ENCODE results near the gene MRPS10.
"Not testable (repeated sequence)": the region's sequence is repeated elsewhere in the genome, so short reads cannot be mapped to it uniquely, and the experiment has no call there.

Gene MRPS10

DNA sequence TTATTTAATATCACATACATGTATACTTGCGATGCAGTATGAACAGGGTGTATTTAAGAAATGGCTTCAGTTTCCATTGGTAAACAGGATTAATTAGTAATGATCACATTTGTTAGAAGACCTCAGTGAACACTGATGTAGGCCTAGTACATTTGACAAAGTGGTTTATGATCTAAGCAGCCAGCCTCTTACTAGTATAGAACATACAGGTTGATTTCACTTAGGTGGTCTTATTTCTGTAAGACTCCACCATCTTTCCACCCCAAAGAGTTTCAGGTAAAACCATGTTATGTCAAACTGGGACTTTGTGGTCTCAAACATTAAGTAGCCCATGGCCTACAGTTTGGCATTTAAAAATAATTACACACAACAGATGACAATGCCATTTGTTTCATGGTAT, 20.2 kb upstream of the MRPS10 start:
- no peak for DNase-seq (ENCODE audit: low spot score)

DNA sequence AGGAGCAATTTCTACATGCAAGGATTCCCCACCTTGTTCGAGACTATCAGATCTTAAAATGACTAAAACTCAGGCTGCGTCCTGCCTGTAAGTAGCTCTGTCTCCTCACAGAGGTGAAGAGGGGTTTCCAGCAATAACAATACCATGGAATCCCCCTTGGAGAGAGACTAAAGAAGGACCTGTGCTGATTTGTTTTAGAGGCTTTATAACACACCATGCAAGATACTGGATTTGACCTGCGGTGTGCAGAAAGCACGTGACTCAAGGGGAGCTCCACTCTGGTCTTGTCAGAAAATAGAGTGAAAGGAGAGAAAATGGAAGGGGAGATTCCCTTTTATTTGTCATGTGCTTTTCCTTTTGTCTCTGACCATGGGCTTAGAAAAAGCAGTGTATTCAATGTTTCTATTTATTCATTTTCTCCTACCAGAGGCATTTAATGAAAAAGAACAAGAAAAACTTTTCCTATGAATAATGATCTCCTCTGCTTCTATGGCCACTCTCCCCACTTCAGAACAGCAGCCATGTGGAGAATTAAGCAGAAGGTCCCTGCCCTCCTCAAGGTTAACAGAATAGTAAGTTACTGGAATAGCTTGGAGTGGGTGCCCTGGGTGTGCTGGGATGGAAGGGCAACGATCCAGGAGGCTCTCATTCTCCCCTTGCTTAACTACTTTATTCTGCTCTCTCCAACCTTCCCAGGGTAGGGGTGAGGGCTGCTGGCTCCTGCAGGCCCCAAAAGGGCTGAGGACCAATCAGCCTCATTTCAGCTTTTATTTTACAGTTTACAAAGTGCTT, 19.2 kb upstream of the MRPS10 start:
- no peak for DNase-seq (ENCODE audit: low spot score)

DNA sequence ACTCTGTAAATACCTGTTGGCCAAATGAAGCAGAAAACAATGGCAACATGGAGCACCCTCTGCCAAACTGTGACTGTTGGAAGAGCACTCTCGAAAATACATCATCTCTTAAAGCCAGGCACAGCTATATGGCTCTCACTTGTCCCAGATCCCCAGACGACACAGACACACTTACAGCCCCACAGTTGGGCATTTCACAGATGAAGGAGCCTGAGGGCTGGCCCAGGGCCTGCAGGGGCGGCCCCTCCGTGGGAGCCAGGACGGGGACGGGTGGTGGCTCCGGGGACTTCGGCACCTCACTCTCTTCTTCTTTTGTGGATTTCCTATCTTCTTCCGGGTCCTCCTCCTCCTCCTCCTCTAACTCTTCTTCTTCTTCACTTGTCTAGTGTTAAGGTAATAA, 18.4 kb upstream of the MRPS10 start:
- DNase-seq (ENCODE audit: low spot score) = no peak

DNA sequence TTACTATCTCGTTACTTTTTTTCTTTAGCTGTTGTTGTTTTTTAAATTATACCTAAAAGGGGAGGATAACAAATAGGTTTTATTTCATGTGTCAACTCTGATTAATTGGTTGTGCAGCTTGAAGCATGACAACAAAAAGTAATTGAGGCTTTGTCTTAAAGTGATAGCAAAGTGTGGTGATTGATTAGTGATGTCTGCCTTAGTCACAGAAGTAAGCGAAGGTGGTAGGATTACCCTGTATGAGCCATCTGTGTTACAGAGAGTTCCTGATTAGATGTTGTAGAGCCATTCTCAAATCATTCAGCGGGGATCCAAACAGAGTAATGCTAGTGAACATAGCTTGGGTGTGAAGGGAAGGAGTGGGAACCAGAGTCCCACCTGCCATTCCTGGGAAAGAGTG, 14.4 kb upstream of the MRPS10 start:
- DNase-seq (ENCODE audit: low spot score) = no peak

DNA sequence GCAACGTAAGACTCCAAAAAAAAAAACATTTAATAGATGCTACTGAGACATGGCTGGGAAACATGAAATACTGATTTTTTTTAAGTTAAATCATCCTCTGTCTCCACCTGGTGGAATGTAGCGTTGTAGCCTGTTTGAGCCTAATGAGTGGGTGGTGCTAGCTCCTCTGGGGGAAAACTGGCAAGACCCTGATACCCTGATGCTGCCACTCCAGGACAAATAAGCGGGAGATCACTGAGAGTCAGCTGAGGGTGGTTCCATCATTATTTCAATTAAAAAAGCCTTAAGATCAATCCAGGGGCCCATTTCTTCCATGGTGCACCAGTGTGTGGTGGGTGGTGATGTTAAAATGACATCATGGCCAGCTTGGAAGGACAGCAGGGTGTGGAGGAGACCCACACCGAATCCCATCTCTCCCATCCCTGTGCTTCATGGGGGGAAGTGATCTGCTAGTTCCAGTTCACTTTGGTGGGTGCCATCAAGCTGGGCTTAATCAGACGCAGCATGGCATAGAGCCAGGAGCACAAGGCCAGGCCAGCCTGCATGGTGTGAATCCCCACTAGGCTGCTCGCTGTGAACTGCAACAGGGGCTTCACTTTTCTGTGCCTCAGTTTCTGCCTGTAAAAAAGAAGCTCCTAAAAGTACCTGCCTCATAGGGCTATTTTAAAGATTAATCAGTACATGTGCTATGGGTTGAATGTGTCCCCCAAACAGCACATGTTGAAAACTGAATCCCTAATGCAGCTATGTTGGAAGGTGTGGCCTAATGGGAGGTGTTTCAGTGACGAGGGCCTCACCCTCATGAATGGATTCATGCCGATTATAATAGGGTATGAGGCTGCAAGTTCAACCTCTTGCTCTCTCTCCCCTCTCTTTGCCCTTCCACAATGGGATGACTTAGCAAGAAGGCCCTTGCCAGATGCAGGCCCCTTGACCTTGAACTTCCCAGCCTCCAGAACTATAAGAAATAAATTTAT, 13.0 kb upstream of the MRPS10 start:
- DNase-seq (ENCODE audit: low spot score) = no peak

DNA sequence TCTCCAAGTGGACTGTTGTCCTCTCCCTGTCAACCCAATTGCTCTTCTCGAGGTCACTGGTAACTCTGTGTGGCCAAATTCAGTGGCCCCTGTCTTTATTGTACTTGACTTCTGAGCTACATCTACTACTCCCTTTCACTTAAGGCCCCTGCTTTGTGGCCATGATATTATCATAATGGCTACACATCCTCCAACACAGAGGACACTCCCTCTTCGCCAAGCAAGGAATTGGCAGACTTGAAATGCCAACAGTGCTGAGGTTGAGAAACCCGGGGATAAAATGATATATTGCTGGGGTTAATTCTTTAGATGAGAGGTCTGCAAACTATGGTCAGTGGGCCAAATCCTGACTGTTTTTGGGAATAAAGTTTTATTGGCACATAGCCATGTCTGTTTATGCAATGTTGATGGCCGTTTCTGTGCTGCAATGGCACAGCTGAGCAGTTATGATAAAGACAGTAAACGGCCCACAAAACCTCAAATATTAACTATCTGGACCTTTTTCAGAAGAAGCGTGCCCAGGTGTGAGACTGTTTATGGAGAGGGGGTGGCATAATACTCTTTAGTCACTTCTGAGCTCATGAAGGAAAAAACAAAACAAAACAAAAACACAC, 12.0 kb upstream of the MRPS10 start:
- DNase-seq (ENCODE audit: low spot score) = peak; percentile 12

DNA sequence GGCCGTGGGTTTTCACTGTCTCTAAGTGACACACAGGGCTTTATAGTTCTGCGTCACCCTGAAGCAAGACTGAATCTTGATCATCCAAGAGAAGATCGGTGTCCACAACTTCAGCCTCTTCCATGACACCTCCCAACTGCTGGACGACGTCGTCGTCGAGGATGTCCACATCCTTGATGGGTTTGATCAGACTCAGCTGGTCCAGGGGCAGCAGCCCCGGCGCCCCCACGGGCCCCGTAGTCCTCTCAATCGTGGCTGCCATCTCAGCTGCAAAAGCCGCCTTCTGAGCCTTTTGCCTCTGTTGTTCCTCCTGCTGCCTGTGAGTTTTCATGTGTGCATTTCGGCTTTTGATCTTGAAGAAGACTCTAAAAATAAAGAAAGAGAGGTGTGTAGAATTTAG, 10.6 kb upstream of the MRPS10 start:
- no peak for DNase-seq (ENCODE audit: low spot score)

DNA sequence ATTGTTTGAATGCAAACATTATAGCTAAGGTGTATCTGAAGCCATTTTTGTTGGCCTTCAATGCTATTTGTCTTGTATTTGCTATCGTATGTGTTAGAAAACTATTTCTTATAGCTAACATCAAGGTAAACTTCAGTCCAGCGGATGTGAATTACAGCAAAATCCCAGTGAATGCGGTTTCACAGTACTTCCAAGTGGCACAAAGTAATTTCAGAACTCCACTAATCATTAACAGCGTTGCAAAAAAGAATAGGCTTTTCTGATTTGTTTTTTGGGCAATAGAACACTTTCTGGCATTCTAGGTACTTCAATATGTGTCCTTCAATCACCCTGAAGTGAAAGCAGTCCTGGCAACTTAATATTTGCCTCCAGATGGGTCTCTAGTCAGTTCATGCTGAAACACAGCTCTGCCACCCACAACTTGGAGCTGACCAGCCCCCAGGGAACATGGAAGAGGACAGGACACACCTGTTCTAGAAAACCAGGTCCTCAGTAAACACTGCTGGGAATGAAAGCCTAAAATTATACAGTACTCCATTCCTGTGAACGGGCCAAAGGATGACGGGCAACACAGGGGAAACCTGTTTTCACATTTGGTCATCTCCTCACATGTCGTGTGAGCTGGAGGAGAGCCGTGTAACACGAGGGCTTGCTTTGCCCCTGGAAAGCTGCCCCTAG, 9.7 kb upstream of the MRPS10 start:
- no peak for DNase-seq (ENCODE audit: low spot score)

DNA sequence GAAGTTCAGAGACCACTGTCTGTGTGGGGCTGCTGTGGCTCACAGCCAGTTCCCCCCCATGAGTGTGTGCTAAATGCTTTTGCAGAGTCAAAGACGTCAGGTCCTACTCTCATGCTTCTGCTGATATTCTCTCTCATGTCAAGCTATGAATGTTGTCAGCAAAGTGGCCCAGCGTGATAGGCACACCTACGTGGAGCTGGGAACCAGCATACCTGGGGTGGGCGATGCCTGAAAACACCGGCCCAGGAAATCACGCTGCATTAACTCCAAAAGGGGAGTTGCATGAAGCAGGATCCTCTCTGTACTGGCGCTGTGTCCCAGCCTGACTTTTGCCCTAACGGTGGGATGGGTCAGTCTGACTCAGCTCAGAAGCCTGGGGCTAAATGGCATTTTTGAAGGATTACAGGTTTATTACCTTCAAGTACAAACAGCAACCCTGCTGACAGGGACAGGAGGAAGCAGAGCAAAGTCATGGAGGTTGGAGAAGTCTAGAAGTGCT, 9.0 kb upstream of the MRPS10 start:
- DNase-seq (ENCODE audit: low spot score) = no peak

DNA sequence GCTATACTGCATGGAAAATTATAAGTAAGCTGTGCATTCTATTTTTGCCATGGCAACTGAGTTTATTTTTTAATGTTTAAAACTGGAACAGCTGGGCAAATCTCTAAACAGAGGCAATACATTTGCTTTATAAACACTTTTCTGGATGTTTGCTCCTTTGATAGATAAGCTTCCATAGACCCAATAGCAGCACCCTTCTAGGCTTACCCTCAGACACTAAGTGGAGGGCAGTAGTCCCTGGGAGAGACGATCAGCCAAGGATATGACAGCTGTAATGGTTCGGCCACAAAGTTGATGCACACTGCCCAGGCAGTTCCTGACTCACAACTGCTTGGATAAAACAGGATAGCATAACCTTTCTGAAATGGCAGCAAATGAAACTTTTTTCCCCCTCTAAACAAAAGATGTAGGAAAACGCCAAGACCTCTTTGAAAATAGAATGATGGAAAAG, 8.5 kb upstream of the MRPS10 start:
- DNase-seq (ENCODE audit: low spot score) = no peak

DNA sequence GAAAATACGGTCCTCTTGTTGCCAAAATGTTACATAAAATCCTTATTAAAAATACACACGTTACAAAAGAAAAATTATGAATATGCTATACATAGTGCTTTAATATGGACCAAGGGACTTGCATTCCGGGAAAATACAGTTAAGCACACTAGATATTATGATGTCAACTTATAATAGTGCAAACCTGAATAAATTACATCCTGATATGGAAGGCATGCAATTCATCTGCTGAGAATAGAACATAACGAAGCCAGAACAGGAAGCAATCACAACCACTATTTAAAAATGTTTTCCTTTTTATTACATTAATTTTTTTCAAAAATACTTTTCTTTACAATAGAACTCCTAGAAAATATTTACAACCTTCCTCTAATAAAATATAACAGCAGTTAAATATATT, 7.8 kb upstream of the MRPS10 start:
- DNase-seq (ENCODE audit: low spot score) = no peak

DNA sequence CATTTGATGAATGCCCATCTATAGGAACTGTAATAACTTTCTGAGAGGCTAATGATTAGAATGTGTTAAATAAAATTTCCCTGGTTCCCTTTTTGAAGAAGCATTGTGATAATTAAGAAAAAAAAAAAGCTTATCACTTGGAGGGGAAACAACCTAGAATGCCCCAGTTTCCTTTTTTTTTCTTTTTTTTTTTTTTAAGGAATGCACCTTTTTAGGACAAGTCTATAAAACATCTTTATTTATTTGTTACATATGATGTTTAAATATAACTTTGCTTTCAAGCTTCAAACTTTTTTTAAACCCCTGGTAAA, 7.3 kb upstream of the MRPS10 start:
- DNase-seq (ENCODE audit: low spot score) = no peak

DNA sequence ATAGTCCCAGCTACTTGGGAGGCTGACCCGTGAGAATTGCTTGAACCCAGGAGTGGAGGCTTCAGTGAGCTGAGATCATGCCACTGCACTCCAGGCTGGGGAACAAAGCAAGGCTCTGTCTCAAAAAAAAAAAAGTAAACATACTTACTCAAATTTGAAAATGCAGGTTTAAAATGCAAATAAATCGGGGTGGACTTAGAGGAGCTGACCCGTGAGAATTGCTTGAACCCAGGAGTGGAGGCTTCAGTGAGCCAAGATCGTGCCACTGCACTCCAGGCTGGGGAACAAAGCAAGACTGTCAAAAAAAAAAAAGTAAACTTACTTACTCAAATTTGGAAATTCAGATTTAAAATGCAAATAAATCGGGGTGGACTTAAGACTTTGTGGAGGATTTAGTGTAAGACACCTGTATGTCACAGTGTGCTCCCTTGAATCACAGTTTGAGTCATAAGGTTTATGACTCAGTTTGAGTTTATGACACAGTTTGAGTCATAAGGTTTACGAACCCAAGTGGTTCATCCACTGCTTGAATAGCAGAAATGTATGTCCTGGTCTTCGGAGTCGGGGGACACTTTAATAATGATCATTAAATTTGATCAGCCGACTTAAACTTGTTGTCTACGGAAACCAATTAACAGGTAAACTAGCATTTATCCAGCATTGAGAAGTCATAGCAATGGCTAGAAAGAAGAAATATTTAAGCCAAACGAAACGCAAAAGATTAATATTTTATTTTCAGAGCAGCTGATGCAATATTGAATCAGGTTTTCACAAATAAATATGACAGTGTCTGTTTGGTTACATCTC, 6.8 kb upstream of the MRPS10 start:
- DNase-seq (ENCODE audit: low spot score) = no peak

DNA sequence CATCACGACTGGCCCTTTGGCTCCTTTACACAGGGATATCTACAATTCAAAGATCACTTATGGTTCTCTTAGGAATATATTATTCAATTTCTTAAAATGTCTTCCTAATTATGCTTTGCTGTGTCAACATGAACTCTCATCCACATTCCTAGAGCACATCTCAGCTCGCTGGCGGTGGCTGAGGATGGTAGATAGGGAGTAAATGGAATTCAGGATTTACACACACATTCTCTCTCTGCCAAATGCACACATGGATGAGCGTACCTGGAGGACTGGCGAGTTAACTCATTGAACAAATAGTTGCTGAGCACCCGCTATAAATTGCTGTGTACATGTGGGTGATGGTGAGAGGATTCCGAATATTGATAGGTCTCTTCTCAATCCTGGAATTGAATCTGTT, 4.8 kb upstream of the MRPS10 start:
- no peak for DNase-seq (ENCODE audit: low spot score)

DNA sequence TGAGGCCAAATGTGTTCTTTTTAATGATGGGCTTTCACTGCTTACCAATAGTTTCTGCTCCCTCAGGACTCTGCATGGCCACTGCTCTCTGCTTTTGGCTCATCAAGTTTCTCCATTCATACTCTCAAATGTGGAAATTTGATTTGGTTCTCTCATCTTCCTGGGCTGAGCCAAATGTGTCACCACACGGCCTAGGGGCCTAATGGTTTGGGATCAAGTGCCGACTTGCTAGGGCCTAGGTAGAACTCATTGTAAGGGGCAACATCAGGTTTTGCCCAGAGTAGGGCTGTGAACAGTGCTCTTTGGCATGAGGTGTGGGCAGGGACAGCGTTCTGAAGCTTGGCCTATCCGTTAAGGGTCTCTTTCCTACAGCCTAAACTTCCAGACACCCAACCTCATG, 3.9 kb upstream of the MRPS10 start:
- no peak for DNase-seq (ENCODE audit: low spot score)

DNA sequence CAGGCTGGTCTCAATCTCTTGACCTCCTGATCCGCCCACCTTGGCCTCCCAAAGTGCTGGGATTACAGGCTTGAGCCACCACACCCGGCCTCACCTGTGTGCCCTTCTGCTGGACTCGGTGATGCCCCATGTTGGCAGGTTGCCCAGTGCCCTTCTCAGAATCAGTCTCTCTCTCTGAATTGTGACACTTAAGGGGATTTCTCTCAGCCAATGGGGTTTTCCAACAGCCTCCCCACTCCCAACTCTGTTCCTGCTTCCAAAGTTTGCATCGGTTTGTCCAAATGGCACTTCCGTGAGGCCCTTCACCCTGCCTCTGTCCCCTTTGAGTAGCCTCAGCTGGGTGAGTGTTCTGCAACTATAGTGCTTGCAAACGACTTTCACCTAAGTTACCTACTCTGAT, 3.1 kb upstream of the MRPS10 start:
- no peak for DNase-seq (ENCODE audit: low spot score)

DNA sequence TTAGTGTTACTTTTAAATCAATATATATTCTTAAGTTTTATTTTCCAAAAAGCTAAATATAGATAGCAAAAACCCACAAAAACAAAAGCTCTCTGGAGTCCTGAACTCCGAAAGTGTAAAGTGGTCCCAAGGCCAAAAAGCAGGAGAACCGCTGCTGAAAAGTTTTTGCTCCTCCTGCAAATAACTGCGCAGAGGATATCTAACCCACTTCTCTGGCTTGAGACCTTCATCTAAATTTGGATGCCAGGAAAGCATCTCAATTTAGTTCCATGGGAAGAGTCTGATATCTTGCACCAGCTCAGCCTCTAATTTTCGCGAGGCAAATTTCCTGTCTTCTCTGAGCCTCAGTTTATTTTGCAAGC, 523 bp downstream of the MRPS10 start:
- DNase-seq (ENCODE audit: low spot score) = peak; percentile 24

DNA sequence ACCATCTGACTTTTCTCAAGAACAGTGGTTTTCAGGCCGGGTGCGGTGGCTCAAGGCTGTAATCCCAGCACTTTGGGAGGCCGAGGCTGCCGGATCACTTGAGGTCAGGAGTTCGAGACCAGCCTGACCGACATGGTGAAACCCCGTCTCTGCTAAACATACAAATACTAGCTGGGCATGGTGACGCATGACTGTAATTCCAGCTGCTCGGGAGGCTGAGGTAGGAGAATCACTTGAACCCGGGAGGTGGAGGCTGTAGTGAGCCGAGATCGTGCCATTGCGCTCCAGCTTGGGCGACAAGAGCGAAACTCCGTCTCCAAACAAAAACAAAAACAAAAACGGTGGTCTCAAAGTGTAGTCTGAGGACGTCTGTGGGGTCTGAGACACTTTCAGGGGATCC, 1.2 kb downstream of the MRPS10 start:
- DNase-seq (ENCODE audit: low spot score) = not testable (repeated sequence)

DNA sequence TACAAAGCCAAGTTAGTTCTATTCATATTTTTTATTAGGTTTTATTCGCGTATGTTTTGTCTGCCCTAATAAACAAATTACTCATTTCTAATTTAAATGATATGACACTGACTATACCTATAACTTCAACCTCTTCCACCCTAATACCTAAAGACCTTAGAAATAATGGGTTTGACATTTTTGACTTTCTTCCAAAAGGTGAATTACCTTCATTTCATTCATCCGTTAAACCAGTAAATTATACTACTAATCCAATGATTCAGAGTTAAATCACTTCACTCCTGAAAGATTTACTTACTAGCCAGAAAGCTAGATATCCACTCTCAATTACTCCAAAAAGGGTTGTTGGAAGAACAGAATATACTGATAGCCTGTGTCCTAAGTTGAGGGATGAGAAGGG, 5.2 kb downstream of the MRPS10 start:
- no peak for DNase-seq (ENCODE audit: low spot score)

DNA sequence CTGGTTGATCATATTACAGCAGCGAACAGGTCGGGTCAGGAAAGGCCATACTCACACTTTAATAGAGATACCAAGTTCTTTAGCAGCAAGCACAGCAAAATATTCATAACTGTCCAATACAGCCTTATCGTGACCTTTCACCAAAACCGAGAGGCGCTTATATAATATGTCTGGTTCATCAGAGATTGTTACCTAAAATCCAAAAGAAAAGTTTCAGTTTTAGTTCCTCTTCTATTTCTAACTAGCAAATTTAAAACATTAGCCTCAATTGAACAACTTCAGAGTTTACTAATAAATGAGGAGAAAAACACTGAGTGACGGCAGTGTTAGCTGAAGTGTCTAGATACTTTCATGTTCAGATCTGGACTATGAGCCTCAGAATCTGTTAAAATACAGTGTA, 5.9 kb downstream of the MRPS10 start:
- DNase-seq (ENCODE audit: low spot score) = no peak

DNA sequence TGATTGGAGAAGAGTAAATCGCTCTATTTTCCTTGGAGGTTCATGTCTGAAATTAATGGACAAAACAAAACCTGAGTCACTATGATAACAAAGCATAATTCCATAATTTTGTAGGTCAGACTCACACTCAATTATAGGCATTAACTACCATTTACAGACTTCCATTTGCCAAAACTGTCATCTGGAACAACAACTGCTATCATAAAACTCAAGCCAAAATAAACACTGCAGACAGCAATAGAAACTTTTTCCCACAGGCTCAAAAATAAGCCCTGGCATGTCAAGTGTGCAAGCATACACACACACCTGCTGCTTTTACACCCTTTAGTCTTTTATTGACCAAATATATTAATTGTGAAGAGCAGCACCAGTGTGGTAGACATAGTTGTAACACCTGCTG, 7.1 kb downstream of the MRPS10 start:
- no peak for DNase-seq (ENCODE audit: low spot score)

Measured in hematopoietic multipotent progenitor cell treated with erythropoietin and hydrocortisone succinate and interleukin-3 and kit ligand, for 15 days (in vitro differentiated cells).